ENCODE measurements around the gene VWCE.

- no peak for TF ChIP-seq CTCF (IDR thresholded peaks at IDR 0.05)
- TF ChIP-seq POLR2A (IDR thresholded peaks at IDR 0.05), result no peak
Observed at GRCh38 chr11:61303725-61304124, 8.6 kb upstream of the VWCE start.
